HG02678 (cell line): ENCODE data around the gene ADORA2A.

ENCODE experiments used
- ATAC-seq: cut with Tn5 transposase; IDR thresholded peaks from one replicate; pipeline ENCODE4 v1.9.1; 2021; ENCODE audit warnings: mild to moderate bottlenecking, moderate library complexity; ENCODE audit not compliant: unreplicated experiment

ADORA2A gene

DNA sequence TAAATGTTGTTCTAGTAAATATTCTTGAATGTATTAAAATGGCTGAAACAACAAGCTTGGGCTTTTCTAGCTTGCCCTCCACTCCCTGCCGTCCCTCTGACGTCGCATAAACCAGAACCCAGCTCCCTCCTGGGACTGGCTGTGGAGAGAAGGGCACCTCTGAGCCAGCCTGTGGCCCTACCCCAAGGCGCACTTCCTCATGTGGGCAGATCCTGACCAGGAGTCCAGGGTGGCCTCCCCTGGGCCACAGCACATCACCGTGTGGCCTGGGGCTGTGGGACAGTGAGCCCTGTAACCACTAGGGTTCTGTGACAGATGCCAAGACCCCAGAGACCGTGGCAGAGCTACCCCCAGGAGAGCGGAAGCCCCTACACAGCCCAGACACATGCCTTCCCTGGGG lies 10.2 kb upstream of the ADORA2A start:
- no peak for ATAC-seq

DNA sequence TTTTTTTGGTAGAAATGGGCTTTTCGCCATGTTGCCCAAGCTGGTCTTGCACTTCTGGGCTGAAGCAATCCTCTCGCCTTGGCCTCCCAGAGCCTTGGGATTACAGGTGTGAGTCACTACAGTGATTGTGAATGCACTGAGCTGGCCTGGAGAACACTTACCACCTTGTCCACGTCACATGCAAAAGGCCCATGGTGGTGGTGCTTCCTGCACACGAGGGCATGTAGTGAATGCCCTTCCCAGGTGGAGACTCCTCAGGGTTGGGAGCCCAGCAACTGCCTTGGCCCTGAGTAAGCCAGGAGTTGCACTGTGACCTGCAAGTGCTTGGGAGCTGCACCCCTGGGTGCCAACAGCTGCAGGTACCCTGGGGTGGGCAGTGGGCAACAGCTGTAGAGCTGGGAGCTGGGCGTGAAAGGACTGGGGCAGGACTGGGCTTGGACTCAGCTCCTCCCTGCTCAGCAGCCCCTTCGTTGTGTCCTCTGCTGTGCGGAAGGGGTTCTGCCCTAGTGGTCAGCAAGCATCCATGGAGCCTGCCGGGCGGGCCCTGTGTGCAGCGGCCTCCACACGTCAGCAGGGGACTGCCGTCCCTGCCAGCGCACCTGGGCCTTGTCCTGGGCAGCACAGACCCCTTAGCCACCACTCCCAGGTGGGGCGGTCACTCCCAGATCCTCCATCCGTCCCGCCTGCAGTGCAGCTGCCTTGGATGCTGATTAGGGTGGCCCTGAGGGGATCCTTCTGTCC lies 9.3 kb upstream of the ADORA2A start:
- no peak for ATAC-seq

- no peak for ATAC-seq
Measured at GRCh38 chr22:24418786-24419474, 8.5 kb upstream of the ADORA2A start.

GRCh38 chr22:24419475-24419850 lies 7.9 kb upstream of the ADORA2A start:
- no peak for ATAC-seq

- ATAC-seq: no peak
Measured at GRCh38 chr22:24420072-24420976, 7.1 kb upstream of the ADORA2A start.

GRCh38 chr22:24420977-24421343 lies 6.4 kb upstream of the ADORA2A start:
- ATAC-seq: no peak

DNA sequence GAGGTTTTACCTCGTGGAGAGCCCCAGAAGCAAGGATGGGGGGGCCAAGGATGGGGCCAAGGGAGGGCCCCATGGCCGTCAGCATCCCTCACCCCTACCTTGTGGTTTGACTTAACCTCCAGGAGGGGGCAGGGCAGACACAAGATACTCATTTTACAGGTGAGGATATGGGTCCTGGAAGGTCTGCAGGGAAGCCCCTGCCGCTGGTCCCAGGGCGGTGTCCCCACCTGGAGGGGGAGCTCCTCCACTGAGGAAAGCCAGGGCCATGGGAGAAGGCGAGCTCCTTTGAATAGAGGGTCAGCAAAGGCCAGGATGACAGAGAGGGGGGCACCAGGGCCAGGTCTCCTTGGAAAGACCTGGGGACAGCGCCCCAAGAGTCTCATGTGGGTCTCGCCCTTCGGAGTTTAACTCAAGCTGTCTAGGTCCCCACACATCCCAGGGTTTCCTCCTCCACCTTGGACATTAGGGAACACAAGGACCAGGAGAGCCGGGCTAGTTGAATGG lies 5.9 kb upstream of the ADORA2A start:
- no peak for ATAC-seq

DNA sequence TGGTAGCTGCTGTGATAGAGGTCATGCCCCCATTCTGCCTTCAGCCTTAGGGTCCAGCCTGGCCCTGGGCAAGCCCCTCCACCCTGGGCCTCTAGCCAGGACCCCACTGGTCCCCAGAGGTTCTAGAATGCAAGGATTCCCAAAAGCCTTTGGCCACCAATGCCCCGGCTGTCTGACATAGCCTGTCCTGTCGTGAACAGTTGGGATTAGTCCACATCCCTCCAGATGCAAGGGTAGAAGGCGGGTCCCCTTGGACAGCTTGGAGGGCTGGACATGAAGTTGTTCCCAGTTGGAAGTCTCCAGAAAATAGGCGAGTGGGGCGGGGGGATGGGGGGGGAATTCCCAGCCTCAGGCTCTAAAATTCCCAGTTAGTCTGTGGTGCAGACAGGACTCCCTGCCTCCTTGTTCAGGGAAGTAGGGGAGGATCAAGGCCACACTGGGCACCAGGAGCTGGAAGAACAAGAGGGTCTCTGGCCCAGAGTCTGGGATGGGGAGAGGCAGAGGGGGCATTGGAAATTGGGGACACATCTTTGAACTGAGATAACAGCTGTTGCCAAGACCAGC lies 5.2 kb upstream of the ADORA2A start:
- no peak for ATAC-seq

DNA sequence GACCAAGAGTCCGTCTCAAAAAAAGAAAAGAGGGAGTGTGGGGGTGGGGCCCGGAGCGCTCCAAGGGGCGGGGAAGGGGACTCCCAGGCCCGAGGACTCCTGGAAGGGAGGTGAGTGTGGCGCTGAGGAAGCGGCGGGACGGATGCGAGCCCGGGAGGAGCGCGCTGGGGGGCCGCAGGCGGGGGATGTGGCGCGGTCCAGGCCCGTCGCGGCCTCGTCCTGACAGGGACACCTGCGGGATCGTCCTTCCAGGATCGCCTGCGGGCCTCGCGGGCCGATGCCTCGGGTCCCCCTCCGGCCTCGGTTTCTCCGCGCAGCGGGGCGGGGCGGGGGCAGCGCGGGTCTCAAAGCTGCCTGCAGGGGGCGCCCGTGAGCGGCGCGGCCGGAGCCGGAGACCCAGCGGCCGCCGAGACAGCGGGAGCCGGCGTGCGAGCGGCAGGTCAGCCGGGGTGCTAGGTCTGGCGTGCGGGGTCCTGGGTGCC lies 3.8 kb upstream of the ADORA2A start:
- peak; percentile 33 for ATAC-seq

GRCh38 chr22:24424001-24424900 lies 3.1 kb upstream of the ADORA2A start:
- no peak for ATAC-seq

DNA sequence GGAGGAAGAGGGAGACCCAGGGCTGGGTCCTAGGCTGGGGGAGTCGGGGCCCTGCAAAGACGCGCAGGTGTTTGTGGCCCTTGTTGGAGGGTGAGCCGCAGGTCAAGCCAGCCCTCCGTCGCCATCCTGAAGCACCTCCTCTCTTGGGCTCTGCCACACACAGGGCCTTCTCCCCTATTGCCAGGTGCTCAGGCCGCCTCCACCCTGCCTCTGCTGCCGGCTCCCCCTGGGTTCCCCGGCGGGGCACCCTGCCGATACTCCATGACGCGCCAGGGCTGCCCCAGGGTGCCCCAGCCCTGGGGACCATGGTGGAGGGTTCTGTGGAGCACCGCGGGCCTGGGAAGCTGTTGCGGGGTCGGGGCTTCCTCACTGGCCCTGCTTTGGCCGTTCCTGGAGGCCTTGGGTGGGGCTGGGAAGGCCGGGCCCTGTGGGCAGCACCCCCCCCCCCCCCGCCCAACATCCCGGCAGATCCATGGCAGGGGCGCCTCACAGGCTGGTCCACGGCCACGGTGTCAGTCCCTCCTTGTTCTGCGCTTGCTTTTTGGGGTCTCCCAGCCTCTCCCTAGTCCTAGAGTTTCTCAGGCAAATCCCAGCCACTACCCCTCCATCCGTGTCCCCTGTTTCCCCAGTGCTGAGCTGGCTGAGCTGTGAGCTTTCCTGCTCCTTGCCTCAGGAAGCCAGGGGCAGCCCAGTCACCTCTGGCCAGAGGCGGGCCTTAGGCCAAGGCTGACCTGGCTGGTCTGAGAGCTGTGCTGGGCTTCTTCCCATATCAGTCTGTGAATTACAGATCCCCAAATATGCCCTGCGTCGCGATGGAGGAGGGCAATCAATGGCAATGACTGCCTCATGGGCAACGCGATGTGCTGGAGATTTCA lies 2.3 kb upstream of the ADORA2A start:
- no peak for ATAC-seq

- ATAC-seq: no peak
Measured at GRCh38 chr22:24426436-24426835, 963 bp upstream of the ADORA2A start.

DNA sequence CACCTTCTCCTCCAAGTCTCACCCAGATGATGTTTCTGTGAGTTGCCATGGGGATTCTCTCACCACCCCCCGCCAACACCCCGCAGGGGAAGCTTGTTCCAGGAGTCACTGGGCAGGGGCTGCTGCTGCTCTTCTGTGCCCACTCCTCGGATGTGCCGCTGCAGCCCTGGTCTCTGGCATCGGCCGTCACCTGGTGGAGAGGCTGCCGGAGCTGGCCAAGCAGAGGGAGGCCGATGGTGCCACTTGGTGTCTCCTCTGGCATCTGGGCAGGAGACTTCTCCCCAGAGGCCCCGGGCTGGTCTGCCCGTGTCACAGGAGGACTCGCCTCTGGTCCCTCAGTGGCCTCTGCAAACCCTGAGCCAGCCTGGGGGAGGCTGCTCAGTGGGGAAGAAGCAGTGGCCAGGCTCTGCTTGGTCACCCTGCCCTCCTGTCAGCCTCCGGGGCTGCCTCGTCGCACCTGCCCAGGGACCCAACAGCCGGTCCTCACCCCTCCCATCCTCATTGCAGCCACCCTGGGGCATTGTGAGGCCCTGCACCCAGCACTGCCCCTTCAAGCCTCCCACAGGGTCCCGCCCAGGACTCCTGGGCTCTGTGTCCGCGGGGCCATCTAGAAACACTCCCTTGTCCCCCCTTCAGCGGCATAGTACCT lies 424 bp upstream of the ADORA2A start:
- ATAC-seq: no peak

DNA sequence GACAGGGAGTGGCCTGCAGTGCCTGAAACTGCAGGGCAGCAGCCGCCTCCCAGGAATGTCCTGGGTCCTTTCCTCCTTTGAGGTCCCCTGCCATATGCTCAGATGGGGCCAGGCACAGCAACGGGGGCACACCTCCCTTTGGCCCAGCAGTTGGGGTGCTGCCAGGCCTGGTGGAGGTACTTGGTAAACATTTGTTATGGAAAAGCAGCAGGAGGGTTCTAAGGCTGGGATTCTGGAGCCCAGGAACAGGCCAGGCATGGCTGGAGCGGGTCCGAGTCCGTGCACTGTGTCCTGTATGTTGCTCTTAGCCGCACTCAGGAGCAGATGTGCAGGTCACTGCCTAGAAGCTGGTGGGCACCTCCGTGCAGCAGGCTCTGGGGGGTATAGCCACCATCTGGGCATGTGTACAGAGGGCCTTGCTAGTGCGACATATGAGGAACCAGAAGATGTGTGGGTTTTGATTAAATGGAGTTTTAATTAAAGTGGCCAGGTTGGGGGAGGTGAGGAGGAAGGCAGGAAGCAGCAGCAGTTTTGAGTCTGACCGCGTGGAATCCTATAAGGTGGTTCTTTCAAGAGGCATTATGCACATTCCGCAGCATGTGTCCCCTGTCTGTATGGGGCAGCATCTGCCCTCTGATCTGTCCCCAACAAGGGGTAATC lies 1.5 kb downstream of the ADORA2A start:
- no peak for ATAC-seq

GRCh38 chr22:24429411-24430365 lies 2.3 kb downstream of the ADORA2A start:
- ATAC-seq: no peak

DNA sequence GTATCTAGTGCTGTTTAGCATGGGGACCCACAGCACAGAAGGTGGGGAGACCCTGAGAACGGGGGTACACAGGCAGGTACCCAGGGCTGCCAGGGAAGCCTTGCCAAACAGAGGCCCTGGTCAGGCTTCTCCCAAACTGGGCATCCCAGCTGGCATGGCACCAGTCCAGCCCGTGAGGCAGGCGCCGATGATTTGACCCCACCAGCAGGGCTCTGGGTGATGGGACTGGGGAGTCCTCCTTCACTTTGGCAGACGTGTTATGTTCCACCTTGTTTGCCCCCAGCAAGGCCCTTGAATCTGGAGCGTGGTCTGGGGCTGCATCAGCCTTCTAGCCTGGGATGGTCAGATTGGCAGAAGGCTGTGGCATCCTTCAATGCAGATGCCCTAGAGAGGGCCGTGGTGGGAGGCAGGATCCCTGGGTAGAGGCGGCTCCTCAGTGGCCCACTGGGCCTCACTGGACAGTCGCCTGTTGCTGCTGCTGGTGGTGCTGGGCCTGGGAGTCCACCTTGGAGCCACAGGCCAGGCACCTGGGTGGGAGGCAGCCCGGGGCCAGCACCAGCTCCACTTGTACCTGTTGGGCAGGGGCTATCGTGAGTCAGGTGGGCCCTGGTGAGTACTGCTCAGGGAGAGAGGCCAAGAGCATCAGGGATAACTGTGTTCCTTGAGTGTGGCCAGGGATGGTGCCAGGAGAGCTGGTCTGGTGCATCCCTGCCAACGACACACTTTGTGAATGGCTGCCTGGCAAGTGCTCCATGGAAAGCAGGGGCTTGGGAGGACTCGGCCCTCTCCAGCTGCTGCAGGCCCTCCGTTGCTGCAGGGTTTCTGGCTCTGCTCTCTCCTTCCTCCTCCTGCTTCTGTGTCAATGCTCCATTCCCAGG lies 3.3 kb downstream of the ADORA2A start:
- no peak for ATAC-seq
